Neural crest cell (in vitro differentiated cells): ENCODE results near the gene FBN2. TPM values are rescaled to one million over a fixed set of nuclear protein-coding genes. Genes with fewer than 3 reads are reported as not detected.

Experiments used
- DNase-seq: peaks from one replicate; pipeline ENCODE4 v3.0.0; 2021; ENCODE audit warnings: low read depth, mixed read lengths, low spot score
- H3K27ac Mint-ChIP-seq: one replicate; pipeline ENCODE4 v1.8.0; 2021; ENCODE audit warnings: mild to moderate bottlenecking, mixed read lengths; ENCODE audit not compliant: unreplicated experiment
- H3K27me3 Mint-ChIP-seq: 2 replicates; pipeline ENCODE4 v1.8.0; 2021; ENCODE audit warnings: low read depth, mild to moderate bottlenecking, mixed read lengths
- H3K36me3 Mint-ChIP-seq: 2 replicates; pipeline ENCODE4 v1.8.0; 2021; ENCODE audit warnings: low read depth, mild to moderate bottlenecking, mixed read lengths
- H3K4me1 Mint-ChIP-seq: 2 replicates; pipeline ENCODE4 v1.8.0; 2021; ENCODE audit warnings: mixed read lengths
- H3K4me3 Mint-ChIP-seq: one replicate; pipeline ENCODE4 v1.8.0; 2021; ENCODE audit warnings: mild to moderate bottlenecking, mixed read lengths
- H3K9me3 Mint-ChIP-seq: 2 replicates; pipeline ENCODE4 v1.8.0; 2021; ENCODE audit warnings: mixed read lengths
- CTCF ChIP-seq: fragments of 200-600 bp; sonication (generic); conservative IDR thresholded peaks from 2 replicates; pipeline ENCODE4 v1.5.0; 2021; ENCODE audit warnings: antibody characterized with exemption, mild to moderate bottlenecking
- total RNA-seq: library from RNA; stranded (reverse); gene quantifications from 2 replicates; pipeline ENCODE4 v1.2.1, GENCODE V29; 2021

The FBN2 gene
- total RNA-seq, 1 donor from 2014 or later, result 58.3 TPM

- H3K27me3 Mint-ChIP-seq, result no peaks in the 10 kb centered on the region
- H3K4me1 Mint-ChIP-seq, result peaks cover 17% of the 10 kb centered on the region
- H3K27ac Mint-ChIP-seq, result no peak overlapping the region
- TF ChIP-seq CTCF, result no peak
- H3K9me3 Mint-ChIP-seq, result peaks cover 3% of the 10 kb centered on the region
- H3K36me3 Mint-ChIP-seq, result peaks cover 26% of the 10 kb centered on the region
- no peak overlapping the region for H3K4me3 Mint-ChIP-seq
- DNase-seq, result no peak
These were observed 275.1 kb downstream of the FBN2 start for GRCh38 chr5:128262911-128263310.

DNA sequence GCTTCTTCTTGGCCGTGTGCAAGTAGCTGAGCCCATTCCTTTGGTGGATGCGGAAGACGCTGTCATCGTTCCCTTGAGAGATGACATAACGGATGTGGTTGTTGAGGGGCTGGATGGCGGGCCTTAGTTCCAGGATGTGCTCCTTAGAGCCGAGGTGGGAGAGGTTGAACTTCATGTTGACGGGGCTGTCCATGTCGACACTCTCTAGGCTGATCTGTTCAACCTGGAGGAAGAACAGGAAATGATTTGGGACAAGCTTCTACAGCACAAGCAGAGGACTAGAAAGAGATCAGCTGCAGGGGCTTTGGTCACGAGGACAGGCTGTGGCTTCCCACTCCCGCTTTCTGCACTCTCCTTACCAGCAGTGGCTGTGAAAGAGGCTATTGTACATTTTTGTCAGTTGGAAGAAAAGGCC is 278.4 kb downstream of the FBN2 start:
- peaks cover 22% of the 10 kb centered on the region for H3K4me1 Mint-ChIP-seq
- peak overlapping the region; percentile 83 for H3K27ac Mint-ChIP-seq
- no peaks in the 10 kb centered on the region for H3K27me3 Mint-ChIP-seq
- DNase-seq, result no peak
- H3K36me3 Mint-ChIP-seq, result peaks cover 19% of the 10 kb centered on the region
- no peak overlapping the region for H3K4me3 Mint-ChIP-seq
- no peak for TF ChIP-seq CTCF
- no peaks in the 10 kb centered on the region for H3K9me3 Mint-ChIP-seq

GRCh38 chr5:128258372-128258771 is 279.7 kb downstream of the FBN2 start:
- DNase-seq, result no peak
- Mint-ChIP-seq H3K4me1 (peaks cover 20% of the 10 kb centered on the region), H3K27ac (no peak overlapping the region), H3K9me3 (peaks cover 5% of the 10 kb centered on the region), H3K27me3 (no peaks in the 10 kb centered on the region), H3K4me3 (no peak overlapping the region), H3K36me3 (peaks cover 24% of the 10 kb centered on the region)
- TF ChIP-seq CTCF, result no peak

DNA sequence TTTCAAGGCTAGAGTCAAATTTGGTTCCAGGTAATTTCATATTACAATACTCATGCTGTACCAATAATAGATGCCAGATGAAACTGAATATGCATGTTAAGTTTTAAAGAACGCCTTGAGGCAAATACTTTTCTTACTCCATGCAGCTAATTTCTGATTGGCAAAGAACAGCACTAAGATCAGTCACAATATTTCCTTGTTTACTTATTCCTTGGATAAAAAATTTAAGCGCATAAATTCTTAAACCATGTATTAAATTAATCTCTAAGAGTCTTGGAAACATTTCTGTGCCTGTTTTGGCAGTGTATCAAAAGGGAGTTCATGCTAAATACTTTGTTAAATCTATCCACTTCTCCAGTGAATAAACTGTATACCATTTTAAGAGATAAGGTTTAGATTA is 281.0 kb downstream of the FBN2 start:
- H3K4me1 Mint-ChIP-seq, result peaks cover 16% of the 10 kb centered on the region
- TF ChIP-seq CTCF, result no peak
- H3K27me3 Mint-ChIP-seq, result no peaks in the 10 kb centered on the region
- no peak for DNase-seq
- H3K9me3 Mint-ChIP-seq, result peaks cover 5% of the 10 kb centered on the region
- H3K36me3 Mint-ChIP-seq, result peaks cover 21% of the 10 kb centered on the region
- H3K27ac Mint-ChIP-seq, result no peak overlapping the region
- H3K4me3 Mint-ChIP-seq, result no peak overlapping the region

- Mint-ChIP-seq H3K4me3 (no peak overlapping the region), H3K36me3 (peaks cover 18% of the 10 kb centered on the region), H3K27ac (no peak overlapping the region), H3K27me3 (no peaks in the 10 kb centered on the region), H3K9me3 (peaks cover 14% of the 10 kb centered on the region), H3K4me1 (peaks cover 11% of the 10 kb centered on the region)
- no peak for TF ChIP-seq CTCF
- no peak for DNase-seq
These were observed 283.3 kb downstream of the FBN2 start for GRCh38 chr5:128254789-128255188.

DNA sequence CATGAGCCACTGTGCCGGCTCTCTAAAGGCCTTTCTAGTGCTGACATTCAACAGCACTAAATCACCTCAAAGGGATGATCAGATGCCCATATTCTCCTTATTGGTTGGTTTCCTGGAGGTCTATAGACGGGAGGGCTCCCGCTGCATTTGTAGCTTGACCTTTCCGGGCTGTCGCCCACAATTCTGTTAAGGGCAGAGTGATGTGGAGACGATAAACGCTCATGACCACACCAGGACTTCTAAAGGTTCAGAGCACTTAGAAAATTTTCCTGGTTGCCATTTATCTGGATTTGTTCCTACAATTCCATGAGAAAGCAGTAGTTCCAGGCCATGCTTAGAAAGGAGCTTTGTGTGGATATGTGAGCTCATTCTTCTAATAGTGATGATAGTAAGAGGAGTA is 284.2 kb downstream of the FBN2 start:
- Mint-ChIP-seq H3K4me3 (no peak overlapping the region), H3K4me1 (peaks cover 5% of the 10 kb centered on the region), H3K9me3 (peaks cover 14% of the 10 kb centered on the region), H3K36me3 (peaks cover 13% of the 10 kb centered on the region), H3K27me3 (no peaks in the 10 kb centered on the region), H3K27ac (no peak overlapping the region)
- no peak for DNase-seq
- TF ChIP-seq CTCF, result no peak
